ENCODE measurements around the gene OPCML.

OPCML gene

GRCh38 chr11:133503236-133503635 is 29.1 kb downstream of the OPCML start:
- no peak for DNase-seq (ENCODE audit: low read depth in 2 of 2)

GRCh38 chr11:133501643-133502539 is 30.4 kb downstream of the OPCML start:
- DNase-seq (ENCODE audit: low read depth in 2 of 2): no peak

GRCh38 chr11:133500936-133501335 is 31.4 kb downstream of the OPCML start:
- no peak for DNase-seq (ENCODE audit: low read depth in 2 of 2)

GRCh38 chr11:133500435-133500834 is 31.9 kb downstream of the OPCML start:
- DNase-seq (ENCODE audit: low read depth in 2 of 2): no peak

- no peak for DNase-seq (ENCODE audit: low read depth in 2 of 2)
Measured at GRCh38 chr11:133498969-133499368, 33.3 kb downstream of the OPCML start.

- no peak for DNase-seq (ENCODE audit: low read depth in 2 of 2)
Measured at GRCh38 chr11:133497477-133498140, 34.7 kb downstream of the OPCML start.

GRCh38 chr11:133492895-133493294 is 39.4 kb downstream of the OPCML start:
- DNase-seq (ENCODE audit: low read depth in 2 of 2): no peak

- DNase-seq (ENCODE audit: low read depth in 2 of 2): no peak
Measured at GRCh38 chr11:133491680-133492383, 40.5 kb downstream of the OPCML start.

GRCh38 chr11:133480722-133481121 is 51.6 kb downstream of the OPCML start:
- no peak for DNase-seq (ENCODE audit: low read depth in 2 of 2)

GRCh38 chr11:133479209-133479608 is 53.1 kb downstream of the OPCML start:
- no peak for DNase-seq (ENCODE audit: low read depth in 2 of 2)

- no peak for DNase-seq (ENCODE audit: low read depth in 2 of 2)
Measured at GRCh38 chr11:133477251-133477625, 55.1 kb downstream of the OPCML start.

- no peak for DNase-seq (ENCODE audit: low read depth in 2 of 2)
Measured at GRCh38 chr11:133476570-133477250, 55.6 kb downstream of the OPCML start.

- no peak for DNase-seq (ENCODE audit: low read depth in 2 of 2)
Measured at GRCh38 chr11:133474461-133474860, 57.8 kb downstream of the OPCML start.

- no peak for DNase-seq (ENCODE audit: low read depth in 2 of 2)
Measured at GRCh38 chr11:133467686-133468085, 64.6 kb downstream of the OPCML start.

GRCh38 chr11:133443206-133443747 is 89.0 kb downstream of the OPCML start:
- no peak for DNase-seq (ENCODE audit: low read depth in 2 of 2)

GRCh38 chr11:133441964-133442660 is 90.2 kb downstream of the OPCML start:
- DNase-seq (ENCODE audit: low read depth in 2 of 2): no peak

- no peak for DNase-seq (ENCODE audit: low read depth in 2 of 2)
Measured at GRCh38 chr11:133425992-133426391, 106.3 kb downstream of the OPCML start.

- DNase-seq (ENCODE audit: low read depth in 2 of 2): no peak
Measured at GRCh38 chr11:133425245-133425644, 107.1 kb downstream of the OPCML start.

- DNase-seq (ENCODE audit: low read depth in 2 of 2): no peak
Measured at GRCh38 chr11:133418218-133418617, 114.1 kb downstream of the OPCML start.

GRCh38 chr11:133414506-133414905 is 117.8 kb downstream of the OPCML start:
- no peak for DNase-seq (ENCODE audit: low read depth in 2 of 2)

GRCh38 chr11:133413703-133414102 is 118.6 kb downstream of the OPCML start:
- no peak for DNase-seq (ENCODE audit: low read depth in 2 of 2)
